Heart left ventricle (tissue), 13 donors: Measurements from ENCODE around the gene HIPK1.

Source experiments
- CTCF ChIP-seq, 12 donors: fragments of 200-600 bp; sonication (generic) in 4 of 12; IDR thresholded peaks; one replicate each; pipeline versions ENCODE4 v1.5.0 to v1.8.0; 2018 to 2022; ENCODE audit warnings: antibody characterized with exemption in 12 of 12, mild to moderate bottlenecking in 5 of 12
- POLR2A ChIP-seq, 2 donors: fragments of 450-650 bp; IDR thresholded peaks; one replicate each; pipeline ENCODE4 v1.6.1; 2017; ENCODE audit warnings: antibody characterized with exemption in 2 of 2, mild to moderate bottlenecking in 2 of 2, moderate library complexity in 2 of 2
- donor health status: ischemic (EF 13 %, LVEDD 7.1; RV severe dilation, severe dysfunction).
- donor health status: DM: no; HTN: yes; CAD: no.
- donor health status: DM: no; HTN: no; CAD: no.
- donor health status: ischemic (EF 25% LVEDD 6.9; RV normal size, moderate dysfunction).
- donor health status: ischemic (EF 25% LVEDD 5.7; RV mildly dilated, moderate dysfunction).
- donor health status: ischemic (EF 35%, LVEDD 5.7; RV mildly dilated, moderate dysfunction).
- donor health status: nonischemic (EF 11% LVEDD 7.7; RV severe dilation, severe dysfunction).
- donor health status: DM: yes; HTN: yes; CAD: no.
- donor health status: PGD.
- donor health status: ischemic (EF 29% LVEDD 5.4; RV normal size, mild dysfunction).
- donor health status: nonischemic (EF 23%, LVEDD 6.1; RV moderate dilation, normal function).

- TF ChIP-seq CTCF (IDR thresholded peaks at IDR 0.05) (no peak), POLR2A (IDR thresholded peaks at IDR 0.05) (no peak)
These were observed 22.6 kb downstream of the HIPK1 start for GRCh38 chr1:113951719-113952118.
